Prostate gland (tissue), 2 donors: ENCODE results near the gene ARHGEF12.

Experiments
- POLR2A ChIP-seq: fragments of 450-650 bp; IDR thresholded peaks from one replicate; pipeline ENCODE4 v1.6.1; 2016; ENCODE audit warnings: antibody characterized with exemption, mild to moderate bottlenecking
- POLR2AphosphoS5 ChIP-seq: sonication (generic); formaldehyde crosslinking; IDR thresholded peaks from one replicate; pipeline ENCODE4 v1.6.1; 2017; ENCODE audit warnings: antibody characterized with exemption
- TF ChIP-seq, protein P1 (sequence below), 4 experiments: fragments of 200-600 bp in 2 of 4; fragments of 450-650 bp in 2 of 4; sonication (generic) in 2 of 4; IDR thresholded peaks; 1 replicate in 3 of 4; 2 replicates in 1 of 4; pipeline ENCODE4 v1.5.1; 2016 to 2019; ENCODE audit warnings: antibody characterized with exemption in 4 of 4, mild to moderate bottlenecking in 2 of 4, moderate library complexity in 2 of 4

DNA sequence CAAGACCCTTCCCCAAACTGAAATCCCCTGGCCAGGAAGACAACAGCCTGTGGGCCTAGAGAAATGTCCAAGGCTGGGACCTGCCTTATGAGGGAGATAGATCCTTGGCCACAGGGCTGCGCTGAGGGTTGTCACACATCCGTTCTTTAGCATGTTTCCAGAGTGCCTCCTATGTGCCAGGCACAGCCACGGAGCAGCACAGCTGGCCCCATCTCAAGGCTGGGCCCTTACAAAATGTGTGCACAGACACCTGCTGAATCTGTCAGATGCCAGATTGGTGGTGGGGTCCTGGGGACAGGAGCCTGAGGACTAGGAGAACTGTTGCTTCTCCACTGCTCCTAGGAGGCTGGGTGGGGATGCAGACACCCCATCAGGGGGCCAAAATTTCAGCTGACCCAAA lies 186.5 kb downstream of the ARHGEF12 start:
- no peak for TF ChIP-seq POLR2AphosphoS5
- TF ChIP-seq, protein P1, sequence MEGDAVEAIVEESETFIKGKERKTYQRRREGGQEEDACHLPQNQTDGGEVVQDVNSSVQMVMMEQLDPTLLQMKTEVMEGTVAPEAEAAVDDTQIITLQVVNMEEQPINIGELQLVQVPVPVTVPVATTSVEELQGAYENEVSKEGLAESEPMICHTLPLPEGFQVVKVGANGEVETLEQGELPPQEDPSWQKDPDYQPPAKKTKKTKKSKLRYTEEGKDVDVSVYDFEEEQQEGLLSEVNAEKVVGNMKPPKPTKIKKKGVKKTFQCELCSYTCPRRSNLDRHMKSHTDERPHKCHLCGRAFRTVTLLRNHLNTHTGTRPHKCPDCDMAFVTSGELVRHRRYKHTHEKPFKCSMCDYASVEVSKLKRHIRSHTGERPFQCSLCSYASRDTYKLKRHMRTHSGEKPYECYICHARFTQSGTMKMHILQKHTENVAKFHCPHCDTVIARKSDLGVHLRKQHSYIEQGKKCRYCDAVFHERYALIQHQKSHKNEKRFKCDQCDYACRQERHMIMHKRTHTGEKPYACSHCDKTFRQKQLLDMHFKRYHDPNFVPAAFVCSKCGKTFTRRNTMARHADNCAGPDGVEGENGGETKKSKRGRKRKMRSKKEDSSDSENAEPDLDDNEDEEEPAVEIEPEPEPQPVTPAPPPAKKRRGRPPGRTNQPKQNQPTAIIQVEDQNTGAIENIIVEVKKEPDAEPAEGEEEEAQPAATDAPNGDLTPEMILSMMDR (IDR thresholded peaks at IDR 0.05), result no peak
- no peak for TF ChIP-seq POLR2A
